Lower lobe of right lung (tissue), 2 donors: ENCODE results near the gene ZNF598. TPM values are rescaled to one million over a fixed set of nuclear protein-coding genes. Genes with fewer than 3 reads are reported as not detected.

Experiments used
- ATAC-seq, 2 donors: fragments of 200-7000 bp; cut with Tn5 transposase; one replicate each; pipeline ENCODE4 v1.9.1; 2020 to 2022; ENCODE audit warnings: mild to moderate bottlenecking in 2 of 2, moderate library complexity in 2 of 2
- DNase-seq: peaks from one replicate; pipeline ENCODE4 v3.0.0-alpha.2; 2020
- H3K27ac ChIP-seq: fragments of 200-600 bp; one replicate; pipeline ENCODE4 v1.8.0; 2022
- H3K27me3 ChIP-seq: fragments of 200-600 bp; one replicate; pipeline ENCODE4 v1.8.0; 2022; ENCODE audit warnings: low read depth
- H3K36me3 ChIP-seq: fragments of 200-600 bp; one replicate; pipeline ENCODE4 v1.8.0; 2022; ENCODE audit warnings: mild to moderate bottlenecking
- H3K4me1 ChIP-seq: fragments of 200-600 bp; one replicate; pipeline ENCODE4 v1.8.0; 2022
- H3K4me3 ChIP-seq: fragments of 200-600 bp; one replicate; pipeline ENCODE4 v1.8.0; 2022; ENCODE audit warnings: mild to moderate bottlenecking
- H3K9me3 ChIP-seq: fragments of 200-600 bp; one replicate; pipeline ENCODE4 v1.8.0; 2022
- CTCF ChIP-seq: fragments of 200-600 bp; IDR thresholded peaks from one replicate; pipeline ENCODE4 v1.8.0; 2022; ENCODE audit warnings: antibody characterized with exemption, mild to moderate bottlenecking
- intact Hi-C: fragments of 100-400 bp; cut with DNase I; formaldehyde crosslinking; loops from one replicate; pipeline ENCODE4 v1.11.0; 2022
- total RNA-seq: library from RNA; stranded (reverse); fragmentation: NEBNext Ultra II Directional; extraction: Animal tissue kit (Norgen Biotek cat#: 25700); gene quantifications from one replicate; pipeline ENCODE4 v1.2.1, GENCODE V29; 2021
- donor health status: DM: no; HTN: yes; CAD: no; lungs with severe emphysema.

The ZNF598 gene
- total RNA-seq, 1 donor from 2014 or later = 27.2 TPM

DNA sequence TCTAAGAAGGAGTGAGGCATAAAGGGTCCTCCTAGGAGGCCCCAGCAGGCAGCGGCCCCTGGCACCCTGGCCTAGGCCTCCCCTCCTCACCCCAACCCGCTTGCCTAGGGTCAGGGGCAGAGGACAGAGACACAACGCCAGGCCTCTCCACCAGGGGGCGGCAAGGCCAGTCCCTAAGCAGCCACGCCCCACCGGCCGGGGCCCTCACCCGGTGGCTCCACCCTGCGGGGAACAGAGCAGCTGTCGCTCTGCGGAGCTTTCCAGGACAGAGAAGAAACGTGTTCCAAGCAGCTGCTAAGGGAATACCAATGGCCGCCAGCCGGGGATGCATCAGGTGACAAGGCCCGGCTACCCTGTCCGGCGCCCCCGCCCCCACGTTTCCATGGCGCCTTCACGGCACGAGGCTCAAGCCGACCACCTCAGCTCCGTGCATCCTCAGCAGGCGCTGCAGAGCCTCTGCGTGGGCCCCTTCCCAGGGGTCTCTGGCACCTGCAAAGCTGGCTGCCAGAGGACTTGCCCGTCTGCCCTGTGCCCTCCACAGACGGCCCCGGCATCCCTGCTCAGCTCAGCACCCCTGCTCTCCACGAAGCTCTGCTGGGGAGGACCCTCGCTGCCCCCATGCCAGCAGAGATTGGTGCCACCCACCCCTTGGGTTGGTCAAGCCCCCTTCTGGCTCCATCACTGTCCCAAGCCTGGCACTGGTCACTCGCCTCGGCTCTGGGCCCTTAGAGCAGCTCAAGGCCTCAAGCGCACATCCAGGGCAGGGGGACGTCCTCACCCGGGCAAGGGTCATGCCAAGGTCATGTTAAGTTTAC, 5.6 kb downstream of the ZNF598 start:
- ATAC-seq (peak; percentile 85 to 90), DNase-seq (peak; percentile 94)
- intact Hi-C loops = no loop called here
- no peaks in the 10 kb centered on the region for H3K9me3 ChIP-seq
- no peak overlapping the region for H3K27ac ChIP-seq
- TF ChIP-seq CTCF = peak; percentile 95
- H3K36me3 ChIP-seq = peaks cover 46% of the 10 kb centered on the region
- peak overlapping the region; percentile 32 for H3K4me3 ChIP-seq
- H3K27me3 ChIP-seq = no peaks in the 10 kb centered on the region
- H3K4me1 ChIP-seq = peaks cover 56% of the 10 kb centered on the region

- H3K4me1 ChIP-seq = peaks cover 52% of the 10 kb centered on the region
- H3K9me3 ChIP-seq = no peaks in the 10 kb centered on the region
- intact Hi-C loops = no loop called here
- H3K36me3 ChIP-seq = peaks cover 53% of the 10 kb centered on the region
- H3K27me3 ChIP-seq = no peaks in the 10 kb centered on the region
- ATAC-seq (no peak), DNase-seq (no peak)
- TF ChIP-seq CTCF = no peak
- no peak overlapping the region for H3K27ac ChIP-seq
- H3K4me3 ChIP-seq = no peak overlapping the region
Observed at GRCh38 chr16:2003231-2003826, 6.3 kb downstream of the ZNF598 start.

GRCh38 chr16:2002406-2003230, 7.0 kb downstream of the ZNF598 start:
- no peaks in the 10 kb centered on the region for H3K9me3 ChIP-seq
- peaks cover 60% of the 10 kb centered on the region for H3K36me3 ChIP-seq
- no peaks in the 10 kb centered on the region for H3K27me3 ChIP-seq
- no peak overlapping the region for H3K4me3 ChIP-seq
- H3K27ac ChIP-seq = no peak overlapping the region
- H3K4me1 ChIP-seq = peaks cover 49% of the 10 kb centered on the region
- ATAC-seq (no peak), DNase-seq (no peak)
- intact Hi-C loops = no loop called here
- TF ChIP-seq CTCF = no peak

DNA sequence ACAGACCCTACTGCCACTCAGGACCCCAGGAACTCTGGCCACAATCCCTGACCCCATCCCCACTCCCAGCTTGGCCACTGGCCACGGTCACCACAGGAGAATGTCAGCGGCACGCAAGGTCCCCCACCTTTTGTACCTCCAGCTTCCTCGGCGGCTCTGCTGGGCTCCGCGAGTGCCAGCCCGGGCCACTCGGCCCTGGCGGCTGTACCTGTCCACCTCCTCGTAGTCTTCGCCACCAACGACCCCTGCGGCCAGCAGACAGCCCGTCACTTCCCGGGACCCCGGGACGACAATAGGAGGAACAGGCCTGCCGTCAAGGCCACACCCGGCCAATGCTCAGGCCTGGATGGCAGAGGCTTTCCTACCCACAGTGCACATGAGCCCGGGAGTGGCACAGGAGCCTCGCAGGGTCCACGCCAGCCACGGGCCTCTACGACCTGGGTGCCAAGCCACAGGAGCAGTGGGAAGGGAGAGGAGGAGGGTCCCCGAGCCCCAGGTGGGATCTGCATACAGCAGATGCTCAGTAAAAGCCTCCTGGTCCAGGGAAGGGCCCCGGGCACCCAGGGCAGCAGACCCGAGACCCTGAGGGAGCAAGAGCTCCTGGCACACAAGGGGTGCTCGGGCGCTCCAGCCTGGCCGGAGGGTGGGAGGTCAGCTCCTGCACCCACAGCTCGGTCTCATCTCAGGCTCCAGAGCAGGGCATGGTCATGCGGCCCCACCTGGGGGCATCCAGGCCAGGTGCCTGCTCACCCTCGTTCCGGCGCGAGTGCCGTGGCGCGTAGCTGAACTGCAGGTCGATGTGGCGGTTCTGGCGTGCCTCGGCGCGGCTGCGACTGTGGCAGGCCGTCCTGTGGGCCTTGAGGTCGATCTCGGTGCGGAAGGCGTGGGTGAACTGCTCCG, 7.9 kb downstream of the ZNF598 start:
- H3K4me3 ChIP-seq = no peak overlapping the region
- no peak overlapping the region for H3K27ac ChIP-seq
- H3K4me1 ChIP-seq = peaks cover 45% of the 10 kb centered on the region
- DNase-seq = no peak
- TF ChIP-seq CTCF = no peak
- intact Hi-C loops = no loop called here
- H3K36me3 ChIP-seq = peaks cover 69% of the 10 kb centered on the region
- no peak for ATAC-seq
- no peaks in the 10 kb centered on the region for H3K9me3 ChIP-seq
- H3K27me3 ChIP-seq = no peaks in the 10 kb centered on the region

DNA sequence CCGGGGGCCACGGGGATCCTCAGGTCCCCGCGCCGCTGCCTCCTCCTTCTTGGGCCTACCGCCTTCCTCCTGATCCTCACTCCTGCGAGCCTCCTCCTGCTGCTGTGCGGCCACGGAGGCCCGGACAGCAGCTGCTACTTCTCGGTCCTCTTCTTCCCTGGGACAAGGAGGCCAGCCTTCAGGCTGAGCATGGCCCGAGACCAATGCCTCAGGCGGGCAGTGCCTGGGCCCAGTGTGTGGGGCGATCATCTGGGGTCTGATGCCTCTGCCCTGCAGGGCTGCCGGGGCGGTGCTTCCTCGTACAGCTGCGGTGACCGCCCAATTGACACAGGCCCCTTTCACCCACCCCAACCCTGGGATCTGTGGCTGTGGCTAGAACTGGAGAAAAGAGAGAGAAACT, 8.6 kb downstream of the ZNF598 start:
- intact Hi-C loops = no loop called here
- no peaks in the 10 kb centered on the region for H3K27me3 ChIP-seq
- ATAC-seq (no peak), DNase-seq (no peak)
- TF ChIP-seq CTCF = no peak
- H3K4me1 ChIP-seq = peaks cover 42% of the 10 kb centered on the region
- no peak overlapping the region for H3K4me3 ChIP-seq
- peaks cover 73% of the 10 kb centered on the region for H3K36me3 ChIP-seq
- H3K27ac ChIP-seq = no peak overlapping the region
- H3K9me3 ChIP-seq = no peaks in the 10 kb centered on the region
